Breast epithelium (tissue), 4 donors: Measurements from ENCODE around the gene PPM1J. TPM values are rescaled to one million over a fixed set of nuclear protein-coding genes. Genes with fewer than 3 reads are reported as not detected.

Source experiments
- DNase-seq, 2 donors: peaks; one replicate each; pipeline ENCODE4 v3.0.0-alpha.2; 2019; ENCODE audit warnings: low spot score in 2 of 2
- H3K27ac ChIP-seq, 2 donors: fragments of 200-600 bp; sonication (generic) in 1 of 2; one replicate each; pipeline ENCODE4 v1.5.1; 2016 to 2019; ENCODE audit warnings: mild to moderate bottlenecking in 1 of 2
- H3K27me3 ChIP-seq, 2 donors: fragments of 200-600 bp; sonication (generic) in 1 of 2; one replicate each; pipeline versions ENCODE4 v1.5.1 to v1.6.0; 2017 to 2019; ENCODE audit warnings: control low read depth in 1 of 2, mild to moderate bottlenecking in 1 of 2
- H3K36me3 ChIP-seq: fragments of 200-600 bp; one replicate; pipeline ENCODE4 v1.5.1; 2019
- H3K4me1 ChIP-seq, 2 donors: fragments of 200-600 bp; sonication (generic); one replicate each; pipeline ENCODE4 v1.5.1; 2016 to 2019; ENCODE audit warnings: control low read depth in 1 of 2
- H3K4me3 ChIP-seq, 3 donors: fragments of 200-600 bp; sonication (generic); 1 replicate in 2 of 3; 2 replicates in 1 of 3; pipeline ENCODE4 v1.5.1; 2016 to 2019; ENCODE audit warnings: mild to moderate bottlenecking in 3 of 3, moderate library complexity in 2 of 3
- H3K9me3 ChIP-seq, 2 donors: fragments of 200-600 bp; sonication (generic) in 1 of 2; one replicate each; pipeline ENCODE4 v1.5.1; 2016 to 2019; ENCODE audit warnings: control low read depth in 1 of 2
- CTCF ChIP-seq, 3 donors: fragments of 450-650 bp; IDR thresholded peaks; one replicate each; pipeline ENCODE4 v1.5.1; 2016 to 2017; ENCODE audit warnings: antibody characterized with exemption in 3 of 3, mild to moderate bottlenecking in 3 of 3, moderate library complexity in 3 of 3
- POLR2A ChIP-seq: fragments of 450-650 bp; IDR thresholded peaks from one replicate; pipeline ENCODE4 v1.6.1; 2016; ENCODE audit warnings: antibody characterized with exemption, mild to moderate bottlenecking, moderate library complexity
- POLR2AphosphoS5 ChIP-seq, 3 donors: sonication (generic); formaldehyde crosslinking; IDR thresholded peaks; one replicate each; pipeline ENCODE4 v1.6.1; 2017; ENCODE audit warnings: antibody characterized with exemption in 3 of 3
- intact Hi-C: fragments of 100-400 bp; cut with DNase I; formaldehyde crosslinking; loops from one replicate; pipeline ENCODE4 v1.15.1; 2023; ENCODE audit warnings: low total_unique reads
- total RNA-seq, 3 donors: library from RNA; depleted of rRNA; stranded (reverse); fragments of >200 nt; gene quantifications; one replicate each; pipeline ENCODE4 v1.1.0, GENCODE V29; 2016

PPM1J gene
- total RNA-seq, 3 donors from 2014 or later = 0.32 to 5.3 (median 4.9) TPM

- Histone ChIP-seq H3K27ac (peak overlapping the region; percentile 64 to 78), H3K36me3 (no peaks in the 10 kb centered on the region), H3K9me3 (no peaks in the 10 kb centered on the region), H3K4me3 (peak overlapping the region; percentile 49 to 89 (median 74)), H3K4me1 (no peaks in the 10 kb centered on the region), H3K27me3 (no peaks in the 10 kb centered on the region)
- intact Hi-C loops = loop anchor here (5.0 kb wide), 1 partner anchor 93 kb away; no protein-coding TSS in a partner anchor
- no peak for DNase-seq
- TF ChIP-seq POLR2A (no peak), POLR2AphosphoS5 (IDR thresholded peaks at IDR 0.05) (no peak), CTCF (IDR thresholded peaks at IDR 0.05) (no peak)
These were observed 544 bp downstream of the PPM1J start for GRCh38 chr1:112714313-112715263.

- peak in 1 of 2 donors; percentile 63 for DNase-seq
- intact Hi-C loops = no loop called here
- H3K27ac ChIP-seq = peak overlapping the region; percentile 36 to 78
These were observed 1.4 kb downstream of the PPM1J start for GRCh38 chr1:112713466-112714312.

GRCh38 chr1:112712701-112713128 lies 2.4 kb downstream of the PPM1J start:
- H3K27me3 ChIP-seq = no peaks in the 10 kb centered on the region
- intact Hi-C loops = no loop called here

More at GRCh38 chr1:112713466-112714312, 1.4 kb downstream of the PPM1J start:
- H3K4me3 ChIP-seq = peak overlapping the region; percentile 49 to 89 (median 74)
- no peaks in the 10 kb centered on the region for H3K36me3 ChIP-seq
- no peaks in the 10 kb centered on the region for H3K4me1 ChIP-seq
- H3K27me3 ChIP-seq = no peaks in the 10 kb centered on the region
- no peaks in the 10 kb centered on the region for H3K9me3 ChIP-seq
- TF ChIP-seq CTCF (IDR thresholded peaks at IDR 0.05) (peak in 1 of 3 donors; percentile 9), POLR2A (no peak)

GRCh38 chr1:112712191-112712590 lies 2.9 kb downstream of the PPM1J start:
- no peak overlapping the region for H3K27ac ChIP-seq

More at GRCh38 chr1:112712701-112713128, 2.4 kb downstream of the PPM1J start:
- Histone ChIP-seq H3K27ac (no peak overlapping the region), H3K4me3 (no peak overlapping the region), H3K36me3 (no peaks in the 10 kb centered on the region), H3K9me3 (no peaks in the 10 kb centered on the region), H3K4me1 (no peaks in the 10 kb centered on the region)
- DNase-seq = no peak
- TF ChIP-seq POLR2A (no peak), CTCF (IDR thresholded peaks at IDR 0.05) (no peak), POLR2AphosphoS5 (IDR thresholded peaks at IDR 0.05) (no peak)

More at GRCh38 chr1:112712191-112712590, 2.9 kb downstream of the PPM1J start:
- Histone ChIP-seq H3K4me3 (no peak overlapping the region), H3K36me3 (no peaks in the 10 kb centered on the region), H3K9me3 (no peaks in the 10 kb centered on the region), H3K4me1 (no peaks in the 10 kb centered on the region), H3K27me3 (no peaks in the 10 kb centered on the region)
- no peak for DNase-seq
- no peak for TF ChIP-seq POLR2A
- TF ChIP-seq POLR2AphosphoS5 (IDR thresholded peaks at IDR 0.05) = no peak
- TF ChIP-seq CTCF (IDR thresholded peaks at IDR 0.05) = no peak
- intact Hi-C loops = no loop called here
